ENCODE data around the gene CEP295NL. TPM values are rescaled to one million over a fixed set of nuclear protein-coding genes. Genes with fewer than 3 reads are reported as not detected.
A peak's percentile ranks its signal among the peaks of the same experiment; 100 is the strongest.

CEP295NL gene
- polyA plus RNA-seq, 2 of the 4 experiments (the other 2 are of a cell fraction): 0.10 to 0.13 TPM

GRCh38 chr17:78872486-78872885 is 30.5 kb downstream of the CEP295NL start:
- no peak overlapping the region for H3K4me2 ChIP-seq
- CTCF ChIA-PET: interaction anchor here (0.6 to 17.8 kb wide), 6 partner anchors 32 to 703 kb away, joined by 3 to 321 read pairs (median 4); no protein-coding TSS in a partner anchor
- ATAC-seq (0 out of 6 replicates have a peak, but pooled peaks of 1 of the 2 experiments have one; percentile 17), FAIRE-seq (peak; percentile 7), DNase-seq (ENCODE audit: low read depth in 1 of 2, low spot score in 1 of 2) (peak in 1 of 2 experiments; percentile 69)
- TF ChIP-seq NPAS2 (CRISPR knock-in tag; IDR thresholded peaks at IDR 0.05; ENCODE audit: borderline replicate concordance) (no peak), NR3C1 (IDR thresholded peaks at IDR 0.05) (no peak), HOXA7 (CRISPR knock-in tag; IDR thresholded peaks at IDR 0.05) (no peak), TP53 (CRISPR knock-in tag; IDR thresholded peaks at IDR 0.05) (no peak), GATA3 (IDR thresholded peaks at IDR 0.05; ENCODE audit: borderline replicate concordance) (no peak), PBX3 (IDR thresholded peaks at IDR 0.05) (no peak), BCL3 (IDR thresholded peaks at IDR 0.05) (no peak), RNF2 (IDR thresholded peaks at IDR 0.05; ENCODE audit: borderline replicate concordance, low read depth) (no peak), CTCF (IDR thresholded peaks at IDR 0.05) (no peak), ELK1 (IDR thresholded peaks at IDR 0.05; ENCODE audit: low read depth, low read length) (no peak), FOSB (CRISPR knock-in tag; IDR thresholded peaks at IDR 0.05) (no peak), REST (IDR thresholded peaks at IDR 0.05) (no peak), EHMT2 (IDR thresholded peaks at IDR 0.05; ENCODE audit: low read depth) (no peak)
- H3K4me1 ChIP-seq: peaks cover 42% of the 10 kb centered on the region
- 80% methylated on average over 6 of the region's 6 CpGs for WGBS (ENCODE audit: missing lambda C conversion rate)
- no peaks in the 10 kb centered on the region for H3K9me3 ChIP-seq
- H3K27ac ChIP-seq: no peak overlapping the region
- no peak overlapping the region for H3K4me3 ChIP-seq
- POLR2A ChIA-PET: no interaction called here

GRCh38 chr17:78870621-78871020 is 32.4 kb downstream of the CEP295NL start:
- POLR2A ChIA-PET: no interaction called here
- FAIRE-seq: no peak
- CTCF ChIA-PET: interaction anchor here (0.7 to 17.8 kb wide), 4 partner anchors 11 to 122 kb away, joined by 3 to 321 read pairs (median 4); no protein-coding TSS in a partner anchor
- Histone ChIP-seq H3K4me1 (peaks cover 45% of the 10 kb centered on the region), H3K27ac (no peak overlapping the region), H3K4me3 (no peak overlapping the region), H3K9me3 (no peaks in the 10 kb centered on the region), H3K4me2 (no peak overlapping the region)
- no peak for ATAC-seq
- TF ChIP-seq MAFK (IDR thresholded peaks at IDR 0.05; ENCODE audit: partially characterized antibody) (no peak), TP53 (CRISPR knock-in tag; IDR thresholded peaks at IDR 0.05) (no peak), ZC3H11A (IDR thresholded peaks at IDR 0.05) (no peak)
- 85% methylated on average over 15 of the region's 15 CpGs for WGBS (ENCODE audit: missing lambda C conversion rate)
- DNase-seq (ENCODE audit: low read depth in 1 of 2, low spot score in 1 of 2): no peak

Data from A549 (cell line).